Calu3 (cell line): ENCODE measurements around the gene COL5A1. TPM values are rescaled to one million over a fixed set of nuclear protein-coding genes. Genes with fewer than 3 reads are reported as not detected.

Experiments
- BruUV-seq: library from RNA; stranded (reverse); fragments of 400-500 nt; replicated peaks from 2 replicates; lab custom pipeline; 2021; lab: Mats Ljungman, UMichigan
- CTCF ChIA-PET: fragments of 300-600 bp; sonication (Branson Sonifier 250); formaldehyde crosslinking; loops from one replicate; lab custom pipeline; 2022; ENCODE audit warnings: antibody characterized with exemption; lab: Charles Lee
- DNase-seq: peaks from one replicate; pipeline ENCODE4 v3.0.0; 2022
- H3K27ac Mint-ChIP-seq: one replicate; pipeline ENCODE4 v1.8.0; 2022; ENCODE audit warnings: mixed read lengths; ENCODE audit not compliant: unreplicated experiment
- H3K27me3 Mint-ChIP-seq: one replicate; pipeline ENCODE4 v1.8.0; 2022; ENCODE audit warnings: mixed read lengths; ENCODE audit not compliant: unreplicated experiment
- H3K36me3 Mint-ChIP-seq: one replicate; pipeline ENCODE4 v1.8.0; 2022; ENCODE audit warnings: mild to moderate bottlenecking, moderate library complexity, mixed read lengths; ENCODE audit not compliant: insufficient read depth, unreplicated experiment
- H3K4me1 Mint-ChIP-seq: one replicate; pipeline ENCODE4 v1.8.0; 2022; ENCODE audit warnings: mild to moderate bottlenecking, low read depth, mixed read lengths; ENCODE audit not compliant: unreplicated experiment
- H3K4me3 Mint-ChIP-seq: one replicate; pipeline ENCODE4 v1.8.0; 2022; ENCODE audit warnings: mild to moderate bottlenecking, low read depth, moderate library complexity, mixed read lengths; ENCODE audit not compliant: unreplicated experiment
- H3K9me3 Mint-ChIP-seq: one replicate; pipeline ENCODE4 v1.8.0; 2022; ENCODE audit warnings: low read depth, mixed read lengths; ENCODE audit not compliant: unreplicated experiment
- CTCF ChIP-seq: fragments of 200-600 bp; IDR thresholded peaks from one replicate; pipeline ENCODE4 v1.8.0; 2022; ENCODE audit warnings: antibody characterized with exemption; ENCODE audit not compliant: unreplicated experiment
- intact Hi-C: fragments of 100-400 bp; cut with micrococcal nuclease; formaldehyde crosslinking; loops from one replicate; pipeline ENCODE4 v1.10.0; 2022; ENCODE audit not compliant: unreplicated experiment
- total RNA-seq: library from RNA; stranded (reverse); gene quantifications from 2 replicates; pipeline ENCODE4 v1.2.3, GENCODE V29; 2022

The COL5A1 gene
- total RNA-seq, 1 experiment from 2014 or later, result not detected

GRCh38 chr9:134626069-134626423 lies 15.6 kb upstream of the COL5A1 start:
- BruUV-seq, result no TSS peak
- no peak for TF ChIP-seq CTCF
- Mint-ChIP-seq H3K4me1 (no peaks in the 10 kb centered on the region), H3K9me3 (no peaks in the 10 kb centered on the region), H3K4me3 (no peak overlapping the region), H3K27me3 (peaks cover 54% of the 10 kb centered on the region), H3K36me3 (no peaks in the 10 kb centered on the region), H3K27ac (no peak overlapping the region)
- intact Hi-C loops, result no loop called here
- no peak for DNase-seq
- CTCF ChIA-PET, result no interaction called here

GRCh38 chr9:134626571-134627416 lies 14.8 kb upstream of the COL5A1 start:
- Mint-ChIP-seq H3K4me1 (no peaks in the 10 kb centered on the region), H3K36me3 (no peaks in the 10 kb centered on the region), H3K27ac (no peak overlapping the region), H3K27me3 (peaks cover 46% of the 10 kb centered on the region), H3K4me3 (no peak overlapping the region), H3K9me3 (no peaks in the 10 kb centered on the region)
- TF ChIP-seq CTCF, result no peak
- no TSS peak for BruUV-seq
- CTCF ChIA-PET, result no interaction called here
- intact Hi-C loops, result no loop called here
- DNase-seq, result no peak

GRCh38 chr9:134627417-134628353 lies 13.9 kb upstream of the COL5A1 start:
- BruUV-seq, result no TSS peak
- Mint-ChIP-seq H3K9me3 (no peaks in the 10 kb centered on the region), H3K27me3 (peaks cover 37% of the 10 kb centered on the region), H3K36me3 (no peaks in the 10 kb centered on the region), H3K27ac (no peak overlapping the region), H3K4me1 (no peaks in the 10 kb centered on the region), H3K4me3 (no peak overlapping the region)
- DNase-seq, result no peak
- CTCF ChIA-PET, result interaction anchor here (0.6 kb wide), 1 partner anchor 1078 kb away, joined by 4 read pairs; no protein-coding TSS in a partner anchor
- intact Hi-C loops, result no loop called here
- TF ChIP-seq CTCF, result no peak

DNA sequence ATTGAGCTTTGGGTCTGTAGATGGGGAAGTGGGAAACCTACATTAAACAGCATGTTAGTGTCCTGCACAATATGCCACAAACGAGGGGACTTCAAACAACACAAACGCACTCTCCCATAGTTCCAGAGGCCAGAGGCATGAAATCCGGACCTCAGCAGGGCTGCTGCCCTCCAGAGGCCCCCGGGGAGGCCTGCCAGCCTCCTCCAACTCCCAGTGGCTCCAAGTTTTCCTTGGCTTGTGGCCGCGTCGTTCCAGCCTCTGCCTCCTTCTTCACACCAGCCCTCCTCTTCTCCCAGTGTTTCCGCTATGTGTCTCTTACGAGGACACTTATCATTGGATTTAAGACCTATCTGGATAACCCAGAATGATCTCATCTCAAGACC lies 13.3 kb upstream of the COL5A1 start:
- H3K36me3 Mint-ChIP-seq, result no peaks in the 10 kb centered on the region
- intact Hi-C loops, result no loop called here
- no peak overlapping the region for H3K4me3 Mint-ChIP-seq
- no peak for DNase-seq
- CTCF ChIA-PET, result interaction anchor here (0.6 kb wide), 1 partner anchor 1077 kb away, joined by 4 read pairs; no protein-coding TSS in a partner anchor
- H3K27me3 Mint-ChIP-seq, result peaks cover 39% of the 10 kb centered on the region
- H3K9me3 Mint-ChIP-seq, result no peaks in the 10 kb centered on the region
- H3K4me1 Mint-ChIP-seq, result no peaks in the 10 kb centered on the region
- TF ChIP-seq CTCF, result no peak
- no peak overlapping the region for H3K27ac Mint-ChIP-seq
- BruUV-seq, result no TSS peak
